K562 (cell line): ENCODE data around the gene STC2. TPM values are rescaled to one million over a fixed set of nuclear protein-coding genes. Genes with fewer than 3 reads are reported as not detected.

ENCODE experiments used
- ATF7 ChIP-seq: fragments of 450-650 bp; IDR thresholded peaks from 2 replicates; pipeline ENCODE4 v1.7.1; 2014; ENCODE audit warnings: mild to moderate bottlenecking, moderate library complexity
- BRD4 ChIP-seq: fragments of 200-600 bp; sonication (generic); IDR thresholded peaks from 2 replicates; pipeline ENCODE4 v1.6.1; 2017; ENCODE audit warnings: inconsistent platforms
- LARP7 ChIP-seq: fragments of 450-650 bp; IDR thresholded peaks from 2 replicates; pipeline ENCODE4 v1.6.1; 2016
- MXI1 ChIP-seq: IDR thresholded peaks from 2 replicates; pipeline ENCODE4 v1.6.1; 2011; ENCODE audit warnings: low read depth, mild to moderate bottlenecking, improper control_type of control experiment, low read length
- ZNF23 ChIP-seq: fragments of 250-450 bp; sonication (Bioruptor Pico); IDR thresholded peaks from 2 replicates; pipeline ENCODE4 v1.4.0; 2020; ENCODE audit warnings: mild to moderate bottlenecking
- polyA plus RNA-seq, 8 experiments: library from polyadenylated mRNA; depleted of rRNA in 4 of 8; stranded (reverse) in 5 of 8; unstranded in 3 of 8; fragments of >200 nt; fragmentation: Nextera tagmentation in 2 of 8; fragmentation: Illumina TruSeq in 1 of 8; extraction: Ambion mirVana in 2 of 8; extraction: Trizol in 1 of 8; gene quantifications; 2 replicates each; pipeline versions ENCODE4 v1.2.1 to v1.2.3, GENCODE V29; 2011 to 2014; ENCODE audit warnings: inconsistent platforms in 1 of 8, missing spikeins in 1 of 8
- total RNA-seq, 7 experiments: library from RNA; depleted of rRNA in 6 of 7; stranded (reverse); fragments of >200 nt in 6 of 7; fragmentation: Illumina TruSeq in 2 of 7; extraction: Trizol in 2 of 7; gene quantifications; 2 replicates each; pipeline versions ENCODE4 v1.2.1 to v1.2.3, GENCODE V29; 2011 to 2021; ENCODE audit warnings: low replicate concordance in 1 of 7
- TF ChIP-seq, protein P1 (sequence below), 2 experiments: fragments of 450-650 bp; formaldehyde crosslinking in 1 of 2; IDR thresholded peaks; 2 replicates each; pipeline versions ENCODE4 v1.4.0 to v1.6.1; 2014 to 2020; ENCODE audit warnings: mild to moderate bottlenecking in 2 of 2, borderline replicate concordance in 1 of 2, low read depth in 1 of 2
- TF ChIP-seq, protein P2 (sequence below): fragments of 250-450 bp; sonication (Bioruptor Pico); IDR thresholded peaks from 2 replicates; pipeline ENCODE4 v1.8.0; 2022; ENCODE audit warnings: inconsistent platforms
- TF ChIP-seq, protein P3 (sequence below): fragments of 250-450 bp; sonication (Bioruptor Pico); IDR thresholded peaks from 2 replicates; pipeline ENCODE4 v1.8.0; 2021; ENCODE audit warnings: moderate library complexity, mild to moderate bottlenecking, inconsistent platforms
- TF ChIP-seq, protein P4 (sequence below): fragments of 200-800 bp; sonication (Bioruptor generic); IDR thresholded peaks from 2 replicates; pipeline ENCODE4 v1.6.1; 2016; ENCODE audit warnings: missing genetic modification characterization, missing compliant biosample characterization

Gene STC2
- total and polyA plus RNA-seq, 9 of the 15 experiments (the other 6 are each of a cell fraction or from before 2014, with no cell fraction given) = 0.62 to 31.7 (median 7.4) TPM

DNA sequence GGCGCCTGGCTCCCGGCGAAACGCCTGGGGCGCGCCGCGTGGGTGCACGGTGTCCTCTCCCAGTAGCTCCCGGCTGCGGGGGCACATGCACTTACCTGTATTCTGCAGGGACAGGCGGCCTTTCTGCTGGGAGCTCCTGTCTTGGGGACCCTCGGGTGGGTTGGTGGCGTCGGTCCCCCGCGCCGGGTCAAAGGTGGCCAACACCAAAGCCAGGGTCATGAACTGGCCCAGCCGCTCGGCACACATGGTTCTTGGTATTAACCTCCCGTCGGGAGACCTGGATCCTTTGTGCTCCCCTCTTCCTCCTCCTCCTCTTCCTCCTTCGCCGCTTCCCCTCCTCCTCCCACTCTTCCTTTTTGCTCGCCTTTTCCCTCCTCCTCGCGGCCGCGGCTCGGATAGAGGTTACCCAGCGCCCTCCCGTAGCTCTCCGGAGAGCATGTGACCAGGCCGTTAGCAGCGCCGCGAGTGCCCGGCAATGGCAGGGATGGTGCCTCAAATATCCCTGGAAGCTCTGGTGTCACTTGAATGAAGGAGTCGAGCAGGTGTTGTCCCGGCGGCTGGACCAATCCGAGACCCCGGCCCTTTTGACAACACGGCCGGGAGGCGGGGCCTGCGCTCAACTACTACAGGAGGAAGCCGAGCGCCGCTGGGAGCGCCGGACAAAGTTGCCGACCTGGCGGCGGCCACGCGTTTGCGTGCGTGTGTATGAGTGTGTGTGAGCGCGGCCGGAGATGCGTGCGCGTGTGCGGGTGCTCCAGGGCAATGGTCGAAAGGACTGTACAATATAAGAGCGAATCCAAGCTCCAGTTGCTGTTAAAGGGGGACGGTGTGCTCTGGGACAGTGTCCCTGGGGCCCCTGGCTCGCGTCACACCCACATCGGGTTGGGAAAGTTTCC is at the start of gene STC2 (continued):
- TF ChIP-seq, protein P1, sequence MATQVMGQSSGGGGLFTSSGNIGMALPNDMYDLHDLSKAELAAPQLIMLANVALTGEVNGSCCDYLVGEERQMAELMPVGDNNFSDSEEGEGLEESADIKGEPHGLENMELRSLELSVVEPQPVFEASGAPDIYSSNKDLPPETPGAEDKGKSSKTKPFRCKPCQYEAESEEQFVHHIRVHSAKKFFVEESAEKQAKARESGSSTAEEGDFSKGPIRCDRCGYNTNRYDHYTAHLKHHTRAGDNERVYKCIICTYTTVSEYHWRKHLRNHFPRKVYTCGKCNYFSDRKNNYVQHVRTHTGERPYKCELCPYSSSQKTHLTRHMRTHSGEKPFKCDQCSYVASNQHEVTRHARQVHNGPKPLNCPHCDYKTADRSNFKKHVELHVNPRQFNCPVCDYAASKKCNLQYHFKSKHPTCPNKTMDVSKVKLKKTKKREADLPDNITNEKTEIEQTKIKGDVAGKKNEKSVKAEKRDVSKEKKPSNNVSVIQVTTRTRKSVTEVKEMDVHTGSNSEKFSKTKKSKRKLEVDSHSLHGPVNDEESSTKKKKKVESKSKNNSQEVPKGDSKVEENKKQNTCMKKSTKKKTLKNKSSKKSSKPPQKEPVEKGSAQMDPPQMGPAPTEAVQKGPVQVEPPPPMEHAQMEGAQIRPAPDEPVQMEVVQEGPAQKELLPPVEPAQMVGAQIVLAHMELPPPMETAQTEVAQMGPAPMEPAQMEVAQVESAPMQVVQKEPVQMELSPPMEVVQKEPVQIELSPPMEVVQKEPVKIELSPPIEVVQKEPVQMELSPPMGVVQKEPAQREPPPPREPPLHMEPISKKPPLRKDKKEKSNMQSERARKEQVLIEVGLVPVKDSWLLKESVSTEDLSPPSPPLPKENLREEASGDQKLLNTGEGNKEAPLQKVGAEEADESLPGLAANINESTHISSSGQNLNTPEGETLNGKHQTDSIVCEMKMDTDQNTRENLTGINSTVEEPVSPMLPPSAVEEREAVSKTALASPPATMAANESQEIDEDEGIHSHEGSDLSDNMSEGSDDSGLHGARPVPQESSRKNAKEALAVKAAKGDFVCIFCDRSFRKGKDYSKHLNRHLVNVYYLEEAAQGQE (IDR thresholded peaks at IDR 0.05; ENCODE audit: borderline replicate concordance) = no peak
- TF ChIP-seq, protein P1 (CRISPR knock-in tag; IDR thresholded peaks at IDR 0.05; ENCODE audit: low read depth) = no peak
- TF ChIP-seq MXI1 = no peak
- TF ChIP-seq ATF7 = peak; percentile 43; the same call in 1 of the 2 replicates
- TF ChIP-seq ZNF23 = no peak
- TF ChIP-seq BRD4 = no peak
- TF ChIP-seq, protein P2, sequence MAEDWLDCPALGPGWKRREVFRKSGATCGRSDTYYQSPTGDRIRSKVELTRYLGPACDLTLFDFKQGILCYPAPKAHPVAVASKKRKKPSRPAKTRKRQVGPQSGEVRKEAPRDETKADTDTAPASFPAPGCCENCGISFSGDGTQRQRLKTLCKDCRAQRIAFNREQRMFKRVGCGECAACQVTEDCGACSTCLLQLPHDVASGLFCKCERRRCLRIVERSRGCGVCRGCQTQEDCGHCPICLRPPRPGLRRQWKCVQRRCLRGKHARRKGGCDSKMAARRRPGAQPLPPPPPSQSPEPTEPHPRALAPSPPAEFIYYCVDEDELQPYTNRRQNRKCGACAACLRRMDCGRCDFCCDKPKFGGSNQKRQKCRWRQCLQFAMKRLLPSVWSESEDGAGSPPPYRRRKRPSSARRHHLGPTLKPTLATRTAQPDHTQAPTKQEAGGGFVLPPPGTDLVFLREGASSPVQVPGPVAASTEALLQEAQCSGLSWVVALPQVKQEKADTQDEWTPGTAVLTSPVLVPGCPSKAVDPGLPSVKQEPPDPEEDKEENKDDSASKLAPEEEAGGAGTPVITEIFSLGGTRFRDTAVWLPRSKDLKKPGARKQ (CRISPR knock-in tag) = no peak
- TF ChIP-seq LARP7 = no peak
- TF ChIP-seq, protein P3, sequence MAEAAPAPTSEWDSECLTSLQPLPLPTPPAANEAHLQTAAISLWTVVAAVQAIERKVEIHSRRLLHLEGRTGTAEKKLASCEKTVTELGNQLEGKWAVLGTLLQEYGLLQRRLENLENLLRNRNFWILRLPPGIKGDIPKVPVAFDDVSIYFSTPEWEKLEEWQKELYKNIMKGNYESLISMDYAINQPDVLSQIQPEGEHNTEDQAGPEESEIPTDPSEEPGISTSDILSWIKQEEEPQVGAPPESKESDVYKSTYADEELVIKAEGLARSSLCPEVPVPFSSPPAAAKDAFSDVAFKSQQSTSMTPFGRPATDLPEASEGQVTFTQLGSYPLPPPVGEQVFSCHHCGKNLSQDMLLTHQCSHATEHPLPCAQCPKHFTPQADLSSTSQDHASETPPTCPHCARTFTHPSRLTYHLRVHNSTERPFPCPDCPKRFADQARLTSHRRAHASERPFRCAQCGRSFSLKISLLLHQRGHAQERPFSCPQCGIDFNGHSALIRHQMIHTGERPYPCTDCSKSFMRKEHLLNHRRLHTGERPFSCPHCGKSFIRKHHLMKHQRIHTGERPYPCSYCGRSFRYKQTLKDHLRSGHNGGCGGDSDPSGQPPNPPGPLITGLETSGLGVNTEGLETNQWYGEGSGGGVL (CRISPR knock-in tag) = no peak
- TF ChIP-seq, protein P4, sequence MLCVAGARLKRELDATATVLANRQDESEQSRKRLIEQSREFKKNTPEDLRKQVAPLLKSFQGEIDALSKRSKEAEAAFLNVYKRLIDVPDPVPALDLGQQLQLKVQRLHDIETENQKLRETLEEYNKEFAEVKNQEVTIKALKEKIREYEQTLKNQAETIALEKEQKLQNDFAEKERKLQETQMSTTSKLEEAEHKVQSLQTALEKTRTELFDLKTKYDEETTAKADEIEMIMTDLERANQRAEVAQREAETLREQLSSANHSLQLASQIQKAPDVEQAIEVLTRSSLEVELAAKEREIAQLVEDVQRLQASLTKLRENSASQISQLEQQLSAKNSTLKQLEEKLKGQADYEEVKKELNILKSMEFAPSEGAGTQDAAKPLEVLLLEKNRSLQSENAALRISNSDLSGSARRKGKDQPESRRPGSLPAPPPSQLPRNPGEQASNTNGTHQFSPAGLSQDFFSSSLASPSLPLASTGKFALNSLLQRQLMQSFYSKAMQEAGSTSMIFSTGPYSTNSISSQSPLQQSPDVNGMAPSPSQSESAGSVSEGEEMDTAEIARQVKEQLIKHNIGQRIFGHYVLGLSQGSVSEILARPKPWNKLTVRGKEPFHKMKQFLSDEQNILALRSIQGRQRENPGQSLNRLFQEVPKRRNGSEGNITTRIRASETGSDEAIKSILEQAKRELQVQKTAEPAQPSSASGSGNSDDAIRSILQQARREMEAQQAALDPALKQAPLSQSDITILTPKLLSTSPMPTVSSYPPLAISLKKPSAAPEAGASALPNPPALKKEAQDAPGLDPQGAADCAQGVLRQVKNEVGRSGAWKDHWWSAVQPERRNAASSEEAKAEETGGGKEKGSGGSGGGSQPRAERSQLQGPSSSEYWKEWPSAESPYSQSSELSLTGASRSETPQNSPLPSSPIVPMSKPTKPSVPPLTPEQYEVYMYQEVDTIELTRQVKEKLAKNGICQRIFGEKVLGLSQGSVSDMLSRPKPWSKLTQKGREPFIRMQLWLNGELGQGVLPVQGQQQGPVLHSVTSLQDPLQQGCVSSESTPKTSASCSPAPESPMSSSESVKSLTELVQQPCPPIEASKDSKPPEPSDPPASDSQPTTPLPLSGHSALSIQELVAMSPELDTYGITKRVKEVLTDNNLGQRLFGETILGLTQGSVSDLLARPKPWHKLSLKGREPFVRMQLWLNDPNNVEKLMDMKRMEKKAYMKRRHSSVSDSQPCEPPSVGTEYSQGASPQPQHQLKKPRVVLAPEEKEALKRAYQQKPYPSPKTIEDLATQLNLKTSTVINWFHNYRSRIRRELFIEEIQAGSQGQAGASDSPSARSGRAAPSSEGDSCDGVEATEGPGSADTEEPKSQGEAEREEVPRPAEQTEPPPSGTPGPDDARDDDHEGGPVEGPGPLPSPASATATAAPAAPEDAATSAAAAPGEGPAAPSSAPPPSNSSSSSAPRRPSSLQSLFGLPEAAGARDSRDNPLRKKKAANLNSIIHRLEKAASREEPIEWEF = no peak
